K562 (cell line): ENCODE results near the gene EFNA5.

Experiments used
- JUN ChIP-seq, 2 experiments: sonication (generic) in 1 of 2; formaldehyde crosslinking in 1 of 2; IDR thresholded peaks; 2 replicates each; pipeline versions ENCODE4 v1.6.1 to v1.8.0; 2012 to 2022; ENCODE audit warnings: borderline replicate concordance in 2 of 2, mild to moderate bottlenecking in 2 of 2, improper control_type of control experiment in 1 of 2, low read depth in 1 of 2, low read length in 1 of 2, missing genetic modification reagents in 1 of 2
- SMAD1 ChIP-seq: fragments of 150-350 bp; IDR thresholded peaks from 2 replicates; pipeline ENCODE4 v1.6.1; 2014; ENCODE audit warnings: low read length, low read depth; ENCODE audit not compliant: partially characterized antibody
- SRSF1 ChIP-seq: fragments of 200-400 bp; formaldehyde crosslinking; IDR thresholded peaks from 2 replicates; pipeline ENCODE4 v1.6.1; 2017; ENCODE audit warnings: mild to moderate bottlenecking, low read depth, low read length, moderate library complexity
- ZNF143 ChIP-seq: sonication (generic); formaldehyde crosslinking; IDR thresholded peaks from 2 replicates; pipeline ENCODE4 v1.9.0; 2022; ENCODE audit warnings: mild to moderate bottlenecking, missing genetic modification reagents
- ZNF324 ChIP-seq: fragments of 250-450 bp; sonication (Bioruptor Pico); IDR thresholded peaks from 2 replicates; pipeline ENCODE4 v1.4.0; 2020; ENCODE audit warnings: mild to moderate bottlenecking
- ZNF75A ChIP-seq: fragments of 450-650 bp; formaldehyde crosslinking; IDR thresholded peaks from 2 replicates; pipeline ENCODE4 v1.4.0; 2020; ENCODE audit warnings: mild to moderate bottlenecking
- TF ChIP-seq, protein P1 (sequence below): sonication (generic); formaldehyde crosslinking; IDR thresholded peaks from 2 replicates; pipeline ENCODE4 v1.8.1; 2023; ENCODE audit warnings: mild to moderate bottlenecking, missing genetic modification reagents, moderate library complexity

DNA sequence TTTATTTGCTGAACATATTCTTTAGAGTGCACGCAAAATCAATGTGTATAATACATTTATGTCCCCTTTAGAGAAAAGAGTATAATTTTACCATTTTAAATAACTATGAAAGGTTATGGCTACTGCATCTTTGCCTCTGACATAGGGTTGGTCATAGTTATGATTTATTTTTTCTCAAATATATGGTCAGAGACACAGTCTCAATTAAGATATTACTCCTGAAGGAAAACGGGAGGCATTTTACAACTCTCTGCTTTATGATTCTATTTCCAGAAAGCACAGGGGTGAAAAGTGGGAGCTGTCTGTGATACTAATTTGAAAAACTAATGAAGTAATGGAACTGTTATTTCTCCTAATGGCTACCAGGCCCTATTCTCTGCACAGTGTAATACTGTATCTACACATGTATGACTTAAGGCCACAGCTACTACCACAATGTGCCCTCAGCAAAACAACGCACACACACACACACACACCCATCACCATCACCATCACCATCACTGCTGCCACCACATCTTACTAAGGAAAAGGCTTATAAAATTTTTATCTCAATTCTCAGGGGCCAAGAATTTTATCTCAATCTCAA is 262.9 kb downstream of the EFNA5 start:
- TF ChIP-seq SRSF1 (no peak), ZNF143 (CRISPR knock-in tag) (no peak), SMAD1 (no peak), ZNF75A (CRISPR knock-in tag) (no peak), ZNF324 (CRISPR knock-in tag) (no peak), JUN (IDR thresholded peaks at IDR 0.05; ENCODE audit: borderline replicate concordance, low read depth, low read length) (no peak), JUN (CRISPR knock-in tag; IDR thresholded peaks at IDR 0.05; ENCODE audit: borderline replicate concordance) (no peak)
- TF ChIP-seq, protein P1, sequence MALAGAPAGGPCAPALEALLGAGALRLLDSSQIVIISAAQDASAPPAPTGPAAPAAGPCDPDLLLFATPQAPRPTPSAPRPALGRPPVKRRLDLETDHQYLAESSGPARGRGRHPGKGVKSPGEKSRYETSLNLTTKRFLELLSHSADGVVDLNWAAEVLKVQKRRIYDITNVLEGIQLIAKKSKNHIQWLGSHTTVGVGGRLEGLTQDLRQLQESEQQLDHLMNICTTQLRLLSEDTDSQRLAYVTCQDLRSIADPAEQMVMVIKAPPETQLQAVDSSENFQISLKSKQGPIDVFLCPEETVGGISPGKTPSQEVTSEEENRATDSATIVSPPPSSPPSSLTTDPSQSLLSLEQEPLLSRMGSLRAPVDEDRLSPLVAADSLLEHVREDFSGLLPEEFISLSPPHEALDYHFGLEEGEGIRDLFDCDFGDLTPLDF (CRISPR knock-in tag), result no peak
